Activated T-cell treated with anti-CD3 and anti-CD28 coated beads, Interleukin-2, amount 50 U/mL, for 24 hours (primary cell): ENCODE measurements around the gene SEMA4D.
"Not testable (repeated sequence)": the region's sequence is repeated elsewhere in the genome, so short reads cannot be mapped to it uniquely, and the experiment has no call there.

ENCODE experiments used
- DNase-seq: peaks from one replicate; pipeline ENCODE4 v3.0.0-alpha.2; 2020
- H3K27ac Mint-ChIP-seq: 2 replicates; pipeline ENCODE4 v1.8.0; 2020; ENCODE audit warnings: mild to moderate bottlenecking, mixed read lengths
- H3K27me3 Mint-ChIP-seq: 2 replicates; pipeline ENCODE4 v1.8.0; 2020; ENCODE audit warnings: mixed read lengths
- H3K36me3 Mint-ChIP-seq: 2 replicates; pipeline ENCODE4 v1.8.0; 2020; ENCODE audit warnings: low read depth, mixed read lengths
- H3K4me1 Mint-ChIP-seq: 2 replicates; pipeline ENCODE4 v1.8.0; 2020; ENCODE audit warnings: low read depth, mixed read lengths
- H3K4me3 Mint-ChIP-seq: 2 replicates; pipeline ENCODE4 v1.8.0; 2020; ENCODE audit warnings: mild to moderate bottlenecking, moderate library complexity, mixed read lengths
- H3K9me3 Mint-ChIP-seq: 2 replicates; pipeline ENCODE4 v1.8.0; 2020; ENCODE audit warnings: mixed read lengths

The SEMA4D gene

GRCh38 chr9:89484475-89485404 is 13.2 kb downstream of the SEMA4D start:
- H3K27me3 Mint-ChIP-seq = no peaks in the 10 kb centered on the region
- no peak for DNase-seq
- H3K36me3 Mint-ChIP-seq = peaks cover 67% of the 10 kb centered on the region
- no peaks in the 10 kb centered on the region for H3K9me3 Mint-ChIP-seq
- H3K4me1 Mint-ChIP-seq = peaks cover 88% of the 10 kb centered on the region
- H3K27ac Mint-ChIP-seq = peak overlapping the region; percentile 95
- H3K4me3 Mint-ChIP-seq = peak overlapping the region; percentile 86

- H3K27ac Mint-ChIP-seq = peak overlapping the region; percentile 95
- H3K27me3 Mint-ChIP-seq = no peaks in the 10 kb centered on the region
- H3K4me1 Mint-ChIP-seq = peaks cover 88% of the 10 kb centered on the region
- H3K4me3 Mint-ChIP-seq = peak overlapping the region; percentile 86
- peak; percentile 79 for DNase-seq
- H3K9me3 Mint-ChIP-seq = peaks cover 3% of the 10 kb centered on the region
- peaks cover 67% of the 10 kb centered on the region for H3K36me3 Mint-ChIP-seq
Measured at GRCh38 chr9:89483592-89484474, 14.1 kb downstream of the SEMA4D start.

- Mint-ChIP-seq H3K4me1 (peaks cover 89% of the 10 kb centered on the region), H3K4me3 (peak overlapping the region; percentile 86), H3K27me3 (no peaks in the 10 kb centered on the region), H3K9me3 (peaks cover 3% of the 10 kb centered on the region), H3K36me3 (peaks cover 68% of the 10 kb centered on the region), H3K27ac (peak overlapping the region; percentile 95)
- no peak for DNase-seq
Measured at GRCh38 chr9:89482901-89483361, 15.0 kb downstream of the SEMA4D start.

- Mint-ChIP-seq H3K36me3 (peaks cover 68% of the 10 kb centered on the region), H3K4me1 (peaks cover 89% of the 10 kb centered on the region), H3K4me3 (peak overlapping the region; percentile 86), H3K27ac (peak overlapping the region; percentile 95), H3K9me3 (peaks cover 3% of the 10 kb centered on the region), H3K27me3 (no peaks in the 10 kb centered on the region)
- DNase-seq = peak; percentile 51
Measured at GRCh38 chr9:89482056-89482851, 15.7 kb downstream of the SEMA4D start.

GRCh38 chr9:89481538-89481915 is 16.4 kb downstream of the SEMA4D start:
- H3K27ac Mint-ChIP-seq = peak overlapping the region; percentile 95
- H3K4me1 Mint-ChIP-seq = peaks cover 90% of the 10 kb centered on the region
- peak overlapping the region; percentile 86 for H3K4me3 Mint-ChIP-seq
- H3K27me3 Mint-ChIP-seq = no peaks in the 10 kb centered on the region
- DNase-seq = peak; percentile 56
- H3K9me3 Mint-ChIP-seq = peaks cover 3% of the 10 kb centered on the region
- H3K36me3 Mint-ChIP-seq = peaks cover 71% of the 10 kb centered on the region

GRCh38 chr9:89480825-89481537 is 16.9 kb downstream of the SEMA4D start:
- Mint-ChIP-seq H3K27me3 (no peaks in the 10 kb centered on the region), H3K4me1 (peaks cover 90% of the 10 kb centered on the region), H3K36me3 (peaks cover 73% of the 10 kb centered on the region), H3K27ac (peak overlapping the region; percentile 95), H3K4me3 (peak overlapping the region; percentile 86), H3K9me3 (peaks cover 3% of the 10 kb centered on the region)
- DNase-seq = peak; percentile 65

- H3K36me3 Mint-ChIP-seq = peaks cover 76% of the 10 kb centered on the region
- H3K27ac Mint-ChIP-seq = peak overlapping the region; percentile 95
- not testable (repeated sequence) for DNase-seq, H3K27me3 Mint-ChIP-seq, H3K9me3 Mint-ChIP-seq
- H3K4me1 Mint-ChIP-seq = peaks cover 92% of the 10 kb centered on the region
- peak overlapping the region; percentile 86 for H3K4me3 Mint-ChIP-seq
Measured at GRCh38 chr9:89480372-89480771, 17.5 kb downstream of the SEMA4D start.

- DNase-seq = peak; percentile 71
- Mint-ChIP-seq H3K27ac (peak overlapping the region; percentile 96), H3K36me3 (peaks cover 75% of the 10 kb centered on the region), H3K4me3 (peak overlapping the region; percentile 87), H3K4me1 (peaks cover 92% of the 10 kb centered on the region)
- not testable (repeated sequence) for H3K27me3 Mint-ChIP-seq, H3K9me3 Mint-ChIP-seq
Measured at GRCh38 chr9:89479669-89480011, 18.3 kb downstream of the SEMA4D start.

GRCh38 chr9:89478821-89479668 is 18.9 kb downstream of the SEMA4D start:
- Mint-ChIP-seq H3K36me3 (peaks cover 75% of the 10 kb centered on the region), H3K27ac (peak overlapping the region; percentile 96), H3K27me3 (no peaks in the 10 kb centered on the region), H3K9me3 (peaks cover 3% of the 10 kb centered on the region), H3K4me3 (peak overlapping the region; percentile 87), H3K4me1 (peaks cover 93% of the 10 kb centered on the region)
- peak; percentile 64 for DNase-seq

- H3K36me3 Mint-ChIP-seq = peaks cover 84% of the 10 kb centered on the region
- peak; percentile 76 for DNase-seq
Measured at GRCh38 chr9:89477811-89478630, 19.9 kb downstream of the SEMA4D start.

GRCh38 chr9:89477384-89477783 is 20.5 kb downstream of the SEMA4D start:
- peaks cover 3% of the 10 kb centered on the region for H3K9me3 Mint-ChIP-seq
- peaks cover 90% of the 10 kb centered on the region for H3K36me3 Mint-ChIP-seq
- peaks cover 94% of the 10 kb centered on the region for H3K4me1 Mint-ChIP-seq
- peak; percentile 73 for DNase-seq
- peak overlapping the region; percentile 87 for H3K4me3 Mint-ChIP-seq
- H3K27ac Mint-ChIP-seq = peak overlapping the region; percentile 96
- H3K27me3 Mint-ChIP-seq = no peaks in the 10 kb centered on the region

More at GRCh38 chr9:89477811-89478630, 19.9 kb downstream of the SEMA4D start:
- Mint-ChIP-seq H3K4me3 (peak overlapping the region; percentile 87), H3K4me1 (peaks cover 94% of the 10 kb centered on the region), H3K27me3 (no peaks in the 10 kb centered on the region), H3K9me3 (peaks cover 3% of the 10 kb centered on the region), H3K27ac (peak overlapping the region; percentile 96)

- Mint-ChIP-seq H3K4me3 (peak overlapping the region; percentile 87), H3K9me3 (peaks cover 3% of the 10 kb centered on the region), H3K27ac (peak overlapping the region; percentile 96), H3K4me1 (peaks cover 92% of the 10 kb centered on the region), H3K27me3 (no peaks in the 10 kb centered on the region), H3K36me3 (peaks cover 90% of the 10 kb centered on the region)
- no peak for DNase-seq
Measured at GRCh38 chr9:89476546-89476945, 21.4 kb downstream of the SEMA4D start.
